Cardiac fibroblast (primary cell): ENCODE data around the gene CAPN5.

Experiments used
- DNase-seq, 2 donors: peaks; one replicate each; pipeline versions ENCODE4 v3.0.0 to v3.0.0-alpha.2; 2010; ENCODE audit warnings: low read depth in 2 of 2
- H3K4me3 ChIP-seq, 2 donors: replicated peaks in 1 of 2; 1 replicate in 1 of 2; 2 replicates in 1 of 2; pipeline ENCODE4 v1.5.1; 2011; ENCODE audit warnings: low read depth in 2 of 2, low read length in 2 of 2, mild to moderate bottlenecking in 2 of 2, moderate library complexity in 1 of 2
- TF ChIP-seq, protein P1 (sequence below): IDR thresholded peaks from one replicate; pipeline ENCODE4 v1.5.1; 2011; ENCODE audit warnings: low read depth, mild to moderate bottlenecking, low read length, inconsistent platforms

CAPN5 gene

DNA sequence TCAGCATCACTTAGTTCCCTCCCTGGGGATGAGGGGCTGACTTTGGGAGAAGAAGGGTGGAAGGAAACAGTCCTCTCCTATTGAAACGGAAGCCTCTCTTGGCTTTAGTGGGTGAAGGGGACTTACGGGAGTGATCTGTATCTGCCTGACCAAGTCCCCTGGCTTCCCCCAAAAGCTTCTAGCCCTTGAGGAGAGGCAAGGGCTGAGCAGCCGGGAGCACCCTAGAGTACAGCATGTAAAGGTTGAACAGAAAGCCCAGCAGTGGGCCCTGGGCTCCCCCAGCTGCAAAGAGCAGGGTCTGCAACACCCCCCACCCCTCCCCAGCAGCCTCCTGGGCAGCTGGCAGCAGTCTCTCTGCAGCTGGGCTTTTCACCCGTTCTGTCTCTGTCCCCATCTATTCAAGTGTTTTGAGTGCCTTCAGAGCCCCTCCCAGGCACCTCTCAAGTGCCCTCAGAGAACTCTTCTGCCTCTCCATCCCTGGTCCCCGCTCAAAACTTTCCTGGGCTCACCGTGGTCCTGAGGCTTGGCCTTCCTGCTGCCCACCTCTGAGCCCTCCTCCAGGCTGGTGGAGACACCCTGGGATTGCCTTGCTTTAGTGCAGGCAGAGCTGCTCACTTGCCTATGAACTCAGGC is 2.7 kb downstream of the CAPN5 start:
- H3K4me3 ChIP-seq = no peak overlapping the region
- no peak for DNase-seq
- TF ChIP-seq, protein P1, sequence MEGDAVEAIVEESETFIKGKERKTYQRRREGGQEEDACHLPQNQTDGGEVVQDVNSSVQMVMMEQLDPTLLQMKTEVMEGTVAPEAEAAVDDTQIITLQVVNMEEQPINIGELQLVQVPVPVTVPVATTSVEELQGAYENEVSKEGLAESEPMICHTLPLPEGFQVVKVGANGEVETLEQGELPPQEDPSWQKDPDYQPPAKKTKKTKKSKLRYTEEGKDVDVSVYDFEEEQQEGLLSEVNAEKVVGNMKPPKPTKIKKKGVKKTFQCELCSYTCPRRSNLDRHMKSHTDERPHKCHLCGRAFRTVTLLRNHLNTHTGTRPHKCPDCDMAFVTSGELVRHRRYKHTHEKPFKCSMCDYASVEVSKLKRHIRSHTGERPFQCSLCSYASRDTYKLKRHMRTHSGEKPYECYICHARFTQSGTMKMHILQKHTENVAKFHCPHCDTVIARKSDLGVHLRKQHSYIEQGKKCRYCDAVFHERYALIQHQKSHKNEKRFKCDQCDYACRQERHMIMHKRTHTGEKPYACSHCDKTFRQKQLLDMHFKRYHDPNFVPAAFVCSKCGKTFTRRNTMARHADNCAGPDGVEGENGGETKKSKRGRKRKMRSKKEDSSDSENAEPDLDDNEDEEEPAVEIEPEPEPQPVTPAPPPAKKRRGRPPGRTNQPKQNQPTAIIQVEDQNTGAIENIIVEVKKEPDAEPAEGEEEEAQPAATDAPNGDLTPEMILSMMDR = no peak

DNA sequence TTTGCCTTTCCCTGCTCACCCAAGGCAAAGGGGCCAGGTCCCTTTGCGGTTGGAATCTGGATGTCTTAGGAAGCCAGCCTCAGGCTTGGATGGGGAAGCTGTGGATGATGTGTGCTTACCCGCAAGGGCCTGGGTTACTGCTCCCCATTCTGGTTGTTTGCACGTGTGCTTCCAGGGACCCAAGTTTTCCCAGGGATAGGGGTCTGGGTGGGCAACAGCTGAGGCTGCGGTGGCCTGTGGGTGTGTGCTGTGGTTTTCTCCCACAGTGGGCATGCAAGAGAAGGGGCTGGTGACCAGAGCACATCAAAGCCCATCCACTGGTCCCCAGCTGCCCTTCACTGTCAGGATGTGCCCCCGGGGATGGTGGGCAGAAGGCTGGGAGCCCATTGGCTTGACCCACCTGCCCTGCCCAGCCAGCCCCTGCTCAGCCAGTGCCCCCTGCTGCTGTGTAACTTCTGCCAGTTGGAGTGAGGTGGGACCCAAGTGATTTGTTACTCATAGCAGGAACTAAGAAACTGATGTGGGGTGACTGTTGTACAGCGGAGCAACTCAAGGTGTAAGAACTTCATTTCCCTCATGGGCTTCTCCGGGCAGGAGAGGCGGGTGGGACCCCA is 3.3 kb downstream of the CAPN5 start:
- DNase-seq = no peak
- no peak overlapping the region for H3K4me3 ChIP-seq
- TF ChIP-seq, protein P1 = no peak

DNA sequence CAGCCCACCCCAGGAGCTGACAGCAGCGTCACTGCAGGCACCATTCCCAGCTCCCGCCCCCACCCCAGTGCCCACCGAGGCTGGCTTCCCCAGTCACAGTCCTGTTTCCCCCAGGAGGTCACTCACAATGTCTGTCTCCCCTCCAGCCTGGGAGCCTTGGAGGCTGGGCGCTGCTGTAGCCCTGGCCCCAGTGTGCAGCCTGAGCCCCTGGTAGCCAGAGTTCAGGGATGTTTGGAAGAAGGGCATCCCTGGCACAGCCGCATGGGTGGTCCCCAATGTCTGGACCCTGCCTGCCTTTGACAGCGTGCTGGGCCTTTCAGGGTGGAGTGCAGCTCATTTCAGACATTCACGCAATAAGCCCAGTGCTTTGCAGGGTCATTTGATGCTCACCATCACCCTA is 4.3 kb downstream of the CAPN5 start:
- DNase-seq = no peak
- no peak overlapping the region for H3K4me3 ChIP-seq
- TF ChIP-seq, protein P1 = no peak

DNA sequence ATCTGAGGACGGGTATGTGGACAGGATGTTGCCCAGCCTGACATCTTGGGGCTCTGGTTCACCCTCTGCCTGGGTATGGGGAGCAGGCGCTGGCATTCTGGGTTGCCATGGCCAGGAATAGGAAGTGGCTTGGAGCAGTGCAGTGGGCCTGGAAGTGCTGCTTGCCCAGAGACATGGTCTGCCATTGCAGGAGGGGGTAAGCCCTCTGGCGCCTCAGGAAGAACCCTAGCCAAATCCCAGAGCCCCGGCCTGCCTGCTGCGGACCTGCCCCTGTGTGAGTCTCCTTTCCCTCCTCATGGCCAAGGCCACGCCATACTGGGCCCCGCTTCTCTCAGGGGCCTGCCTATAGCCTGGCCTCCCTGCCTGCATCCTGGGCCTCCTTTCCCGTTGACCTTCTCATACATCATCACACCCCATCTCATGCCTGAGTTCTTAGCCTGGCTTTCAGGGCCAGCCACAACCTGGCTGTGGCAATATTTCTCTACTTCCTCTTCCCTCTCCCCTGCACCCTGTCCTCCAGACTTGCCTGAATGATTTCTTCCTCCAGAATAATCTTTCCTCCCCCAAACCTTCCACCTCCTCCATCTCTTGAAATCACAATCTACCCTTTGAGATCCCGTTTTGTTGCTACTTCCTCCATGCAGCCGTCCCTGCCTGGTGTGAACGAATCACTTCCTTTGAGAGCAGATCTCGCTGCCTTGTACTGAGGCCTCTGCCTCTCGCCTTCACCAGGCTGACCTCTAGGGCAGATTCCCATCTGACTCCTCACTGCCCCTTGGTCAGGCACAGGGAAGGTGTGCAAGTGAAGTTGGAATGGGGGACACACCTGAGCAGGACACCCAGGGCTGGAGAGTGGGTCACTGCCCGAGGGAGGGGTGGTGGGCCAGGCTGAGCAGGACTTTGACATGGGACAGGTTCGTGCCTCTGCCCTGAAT is 5.2 kb downstream of the CAPN5 start:
- TF ChIP-seq, protein P1 = no peak
- no peak overlapping the region for H3K4me3 ChIP-seq
- DNase-seq = peak; percentile 10 to 22

DNA sequence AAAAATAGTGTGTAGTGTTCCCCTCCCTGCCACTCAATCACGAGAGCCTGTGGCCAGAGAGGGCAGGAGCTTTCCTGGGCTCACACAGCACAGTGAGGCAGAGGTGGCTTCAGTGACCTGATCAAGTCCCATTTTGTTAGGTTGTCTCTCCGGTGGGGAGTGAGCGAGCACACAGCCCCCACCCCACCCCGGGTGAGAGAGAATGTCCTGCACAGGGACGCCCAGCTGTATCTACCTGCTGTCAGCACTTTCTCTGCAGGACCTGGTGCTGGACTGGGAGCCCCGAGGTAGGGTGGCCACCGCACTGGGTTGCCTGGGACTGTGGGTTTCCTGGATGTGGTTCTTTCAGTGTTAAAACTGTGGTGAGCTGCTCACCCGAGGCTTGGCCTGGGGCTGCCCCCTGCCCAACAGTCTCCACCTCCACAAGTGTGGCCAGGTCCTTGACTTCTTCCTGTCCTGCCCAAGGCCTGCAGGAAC is 6.1 kb downstream of the CAPN5 start:
- no peak for DNase-seq
- H3K4me3 ChIP-seq = no peak overlapping the region
- TF ChIP-seq, protein P1 = no peak

DNA sequence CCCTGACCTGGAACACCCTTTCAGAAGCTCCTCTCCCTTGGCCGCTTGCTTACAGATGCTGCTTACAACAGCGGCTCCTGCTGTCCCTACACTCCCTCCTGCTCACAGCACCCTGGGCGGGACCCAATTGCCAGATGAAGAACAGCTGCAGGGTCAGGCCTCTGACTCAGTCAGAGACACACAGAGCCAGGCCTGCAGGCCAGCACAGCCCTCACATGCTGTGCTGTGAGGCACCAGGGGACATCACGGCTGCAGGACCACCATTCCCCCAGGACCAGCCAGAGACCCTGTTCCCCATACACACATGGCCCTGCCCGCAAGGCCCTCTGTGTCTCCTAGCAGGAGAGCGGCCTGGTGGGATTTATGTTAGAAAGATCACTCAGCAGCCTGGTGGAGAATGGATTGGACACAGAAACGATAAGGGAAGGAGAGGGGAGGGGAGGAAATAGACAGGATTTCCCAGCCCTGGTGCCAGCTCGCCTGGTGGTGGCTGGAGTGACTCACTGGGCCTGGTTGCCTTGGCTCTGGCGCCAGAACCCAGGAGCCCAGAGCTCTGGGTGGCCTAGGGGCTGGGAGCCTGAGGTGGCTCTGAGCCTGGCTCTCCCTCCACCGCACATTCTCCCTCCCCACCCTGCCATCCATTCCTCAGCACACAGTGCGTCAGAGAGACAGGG is 6.7 kb downstream of the CAPN5 start:
- TF ChIP-seq, protein P1 = peak; percentile 80
- H3K4me3 ChIP-seq = no peak overlapping the region
- DNase-seq = peak; percentile 94 to 97
